ENCODE results near the gene CFAP251. TPM values are rescaled to one million over a fixed set of nuclear protein-coding genes. Genes with fewer than 3 reads are reported as not detected.
A peak's percentile ranks its signal among the peaks of the same experiment; 100 is the strongest.
"Not testable (repeated sequence)": the region's sequence is repeated elsewhere in the genome, so short reads cannot be mapped to it uniquely, and the experiment has no call there.

CFAP251 gene, protein sequence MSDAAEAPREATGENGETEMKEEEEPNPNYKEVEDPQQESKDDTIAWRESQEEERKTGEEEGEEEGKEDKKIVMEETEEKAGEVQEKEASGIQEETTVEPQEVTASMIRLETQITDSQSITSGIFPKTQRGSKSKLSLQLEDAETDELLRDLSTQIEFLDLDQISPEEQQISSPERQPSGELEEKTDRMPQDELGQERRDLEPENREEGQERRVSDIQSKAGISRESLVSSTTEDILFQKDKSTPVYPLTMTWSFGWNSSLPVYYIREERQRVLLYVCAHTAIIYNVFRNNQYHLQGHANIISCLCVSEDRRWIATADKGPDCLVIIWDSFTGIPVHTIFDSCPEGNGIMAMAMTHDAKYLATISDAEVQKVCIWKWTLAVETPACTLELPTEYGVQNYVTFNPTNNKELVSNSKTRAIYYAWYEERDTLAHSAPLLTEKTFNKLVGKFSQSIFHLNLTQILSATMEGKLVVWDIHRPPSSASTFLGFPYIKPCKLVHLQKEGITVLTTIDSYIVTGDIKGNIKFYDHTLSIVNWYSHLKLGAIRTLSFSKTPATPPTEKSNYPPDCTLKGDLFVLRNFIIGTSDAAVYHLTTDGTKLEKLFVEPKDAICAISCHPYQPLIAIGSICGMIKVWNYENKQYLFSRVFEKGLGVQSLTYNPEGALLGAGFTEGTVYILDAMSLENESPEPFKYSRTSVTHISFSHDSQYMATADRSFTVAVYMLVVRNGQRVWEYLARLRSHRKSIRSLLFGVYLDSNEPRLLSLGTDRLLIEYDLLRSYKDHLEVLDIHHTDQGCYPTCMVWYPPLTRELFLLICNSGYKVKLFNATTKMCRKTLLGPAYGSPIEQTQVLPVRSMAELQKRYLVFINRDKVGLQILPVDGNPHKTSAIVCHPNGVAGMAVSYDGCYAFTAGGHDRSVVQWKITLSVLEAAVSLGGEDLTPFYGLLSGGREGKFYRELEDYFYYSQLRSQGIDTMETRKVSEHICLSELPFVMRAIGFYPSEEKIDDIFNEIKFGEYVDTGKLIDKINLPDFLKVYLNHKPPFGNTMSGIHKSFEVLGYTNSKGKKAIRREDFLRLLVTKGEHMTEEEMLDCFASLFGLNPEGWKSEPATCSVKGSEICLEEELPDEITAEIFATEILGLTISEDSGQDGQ
- total RNA-seq (1.2 TPM), polyA plus RNA-seq (2.0 TPM)
- long read RNA-seq, donor 1, result 0 reads
- long read RNA-seq, donor 2, result 0 reads
- long read RNA-seq, donor 3, result 0 reads
- long read RNA-seq, donor 4, result 0 reads
- long read RNA-seq, donor 5, result 0 reads
- long read RNA-seq, donor 6, result 0 reads
- long read RNA-seq, donor 7, result 0 reads
- long read RNA-seq, donor 8, result 0 reads
- long read RNA-seq, donor 9, result 0 reads
- long read RNA-seq, donor 10, result 0 reads

DNA sequence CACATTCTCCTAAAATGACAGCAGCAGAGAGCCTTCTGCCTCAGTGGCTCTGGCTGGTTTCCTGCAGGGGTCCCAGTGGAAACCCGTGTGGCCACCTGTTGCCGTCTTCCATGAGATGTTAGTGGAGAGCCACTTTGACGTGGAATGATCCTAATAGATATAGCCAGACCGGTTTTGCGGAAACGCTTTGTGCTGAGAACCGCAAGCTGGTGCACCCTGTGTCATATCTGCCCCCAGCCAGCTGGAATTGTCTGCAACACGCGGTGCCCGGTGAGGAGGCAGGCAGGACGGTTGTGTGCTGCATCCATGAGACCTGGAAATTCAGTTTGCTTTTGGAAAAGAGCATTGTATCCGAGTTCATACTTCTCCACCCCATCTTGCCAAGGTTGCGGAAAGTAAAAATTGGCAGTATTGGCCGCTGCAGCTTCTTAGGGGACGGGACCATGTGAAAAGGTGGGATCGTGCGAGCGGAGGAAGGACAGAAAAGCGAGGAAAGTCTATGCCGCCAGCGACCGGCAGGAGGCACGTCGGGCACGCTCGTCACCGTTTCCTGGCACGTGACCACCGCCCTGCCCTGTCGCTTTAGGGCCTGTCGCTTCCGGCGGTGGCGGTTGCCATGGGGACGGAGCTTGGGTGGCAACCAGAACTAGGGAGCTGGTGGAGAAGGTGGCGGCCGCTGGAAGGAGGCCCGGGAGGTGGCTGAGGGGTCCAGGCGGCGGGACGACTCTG lies at the start of gene CFAP251:
Gene CFAP251 (plus strand): TSS at position 643 of the 729 bp plus-strand sequence. CDS start 2,714 bp downstream, outside the sequence.
- DNase-seq (ENCODE audit: low read depth in 6 of 9, low spot score in 9 of 9), result peak; percentile 77 to 96 (median 90)
- Histone ChIP-seq H3K27ac (ENCODE audit: low read depth in 1 of 2, low read length in 1 of 2) (peak within 1 kb of the TSS in 1 of 2 donors; percentile 19), H3K36me3 (ENCODE audit: control insufficient read depth in 2 of 2, insufficient read depth in 2 of 2, low read length in 1 of 2) (peaks cover 29 to 43% of the 10 kb centered on the region in 2 donors), H3K27me3 (ENCODE audit: control insufficient read depth in 2 of 2, insufficient read depth in 1 of 2, low read length in 1 of 2) (no peaks in the 10 kb centered on the region), H3K4me1 (ENCODE audit: control insufficient read depth in 2 of 2, insufficient read depth in 2 of 2, low read length in 2 of 2) (peaks cover 4 to 27% of the 10 kb centered on the region in 2 donors), H3K9me3 (ENCODE audit: control insufficient read depth in 2 of 2, insufficient read depth in 1 of 2, low read length in 1 of 2) (no peaks in the 10 kb centered on the region), H3K4me3 (ENCODE audit: low read length in 2 of 2) (peak within 1 kb of the TSS; percentile 21 to 43)
- 27% methylated on average over 41 of the region's 41 CpGs for WGBS

DNA sequence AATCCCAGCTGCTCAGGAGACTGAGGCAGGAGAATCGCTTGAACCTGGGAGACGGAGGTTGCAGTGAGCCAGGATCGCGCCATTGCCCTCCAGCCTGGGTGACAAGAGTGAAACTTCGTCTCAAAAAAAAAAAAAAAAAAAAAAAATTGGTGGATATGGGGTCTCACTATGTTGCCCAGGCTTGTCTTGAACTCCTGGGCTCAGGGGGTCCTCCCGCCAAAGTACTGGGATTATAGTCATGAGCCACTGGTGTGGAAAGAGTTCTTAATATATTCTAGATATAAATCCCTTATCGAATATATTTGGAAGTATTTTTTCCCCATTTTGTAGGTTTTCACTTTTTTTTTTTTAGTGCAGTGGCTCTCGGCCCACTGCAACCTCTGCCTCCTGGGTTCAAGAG lies 49.2 kb upstream of the CFAP251 start:
- not testable (repeated sequence) for H3K4me1 ChIP-seq (ENCODE audit: control insufficient read depth in 2 of 2, insufficient read depth in 2 of 2, low read length in 2 of 2); DNase-seq (ENCODE audit: low read depth in 6 of 9, low spot score in 9 of 9); H3K9me3 ChIP-seq (ENCODE audit: control insufficient read depth in 2 of 2, insufficient read depth in 1 of 2, low read length in 1 of 2); H3K4me3 ChIP-seq (ENCODE audit: low read length in 2 of 2); H3K27me3 ChIP-seq (ENCODE audit: control insufficient read depth in 2 of 2, insufficient read depth in 1 of 2, low read length in 1 of 2); H3K36me3 ChIP-seq (ENCODE audit: control insufficient read depth in 2 of 2, insufficient read depth in 2 of 2, low read length in 1 of 2); H3K27ac ChIP-seq (ENCODE audit: low read depth in 1 of 2, low read length in 1 of 2)
- 96% methylated on average over 8 of the region's 8 CpGs for WGBS

DNA sequence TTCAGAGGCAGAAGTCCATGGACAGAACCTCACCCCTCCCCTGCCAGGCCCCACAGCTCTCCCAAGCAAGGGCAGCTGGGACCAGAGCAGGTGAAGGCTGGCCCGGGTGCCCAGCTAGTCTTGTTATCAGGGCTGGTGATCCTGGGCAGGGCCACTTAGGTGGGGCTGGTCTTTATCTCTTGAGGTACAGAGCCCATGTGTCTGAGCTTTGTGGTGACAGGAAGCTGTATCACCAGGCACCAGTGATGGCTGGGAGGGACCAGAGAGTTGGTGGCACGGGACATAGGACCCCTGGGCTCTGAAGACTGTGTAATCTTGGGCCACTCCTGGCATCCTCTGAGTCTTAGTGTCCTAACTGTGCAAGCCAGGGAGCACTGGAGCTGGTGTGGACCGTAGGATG lies 46.9 kb upstream of the CFAP251 start:
- Histone ChIP-seq H3K36me3 (ENCODE audit: control insufficient read depth in 2 of 2, insufficient read depth in 2 of 2, low read length in 1 of 2) (no peaks in the 10 kb centered on the region), H3K27me3 (ENCODE audit: control insufficient read depth in 2 of 2, insufficient read depth in 1 of 2, low read length in 1 of 2) (no peaks in the 10 kb centered on the region), H3K4me3 (ENCODE audit: low read length in 2 of 2) (no peak overlapping the region), H3K27ac (ENCODE audit: low read depth in 1 of 2, low read length in 1 of 2) (no peak overlapping the region), H3K9me3 (ENCODE audit: control insufficient read depth in 2 of 2, insufficient read depth in 1 of 2, low read length in 1 of 2) (no peaks in the 10 kb centered on the region), H3K4me1 (ENCODE audit: control insufficient read depth in 2 of 2, insufficient read depth in 2 of 2, low read length in 2 of 2) (no peaks in the 10 kb centered on the region)
- DNase-seq (ENCODE audit: low read depth in 6 of 9, low spot score in 9 of 9), result no peak
- 89% methylated on average over 3 of the region's 3 CpGs for WGBS

DNA sequence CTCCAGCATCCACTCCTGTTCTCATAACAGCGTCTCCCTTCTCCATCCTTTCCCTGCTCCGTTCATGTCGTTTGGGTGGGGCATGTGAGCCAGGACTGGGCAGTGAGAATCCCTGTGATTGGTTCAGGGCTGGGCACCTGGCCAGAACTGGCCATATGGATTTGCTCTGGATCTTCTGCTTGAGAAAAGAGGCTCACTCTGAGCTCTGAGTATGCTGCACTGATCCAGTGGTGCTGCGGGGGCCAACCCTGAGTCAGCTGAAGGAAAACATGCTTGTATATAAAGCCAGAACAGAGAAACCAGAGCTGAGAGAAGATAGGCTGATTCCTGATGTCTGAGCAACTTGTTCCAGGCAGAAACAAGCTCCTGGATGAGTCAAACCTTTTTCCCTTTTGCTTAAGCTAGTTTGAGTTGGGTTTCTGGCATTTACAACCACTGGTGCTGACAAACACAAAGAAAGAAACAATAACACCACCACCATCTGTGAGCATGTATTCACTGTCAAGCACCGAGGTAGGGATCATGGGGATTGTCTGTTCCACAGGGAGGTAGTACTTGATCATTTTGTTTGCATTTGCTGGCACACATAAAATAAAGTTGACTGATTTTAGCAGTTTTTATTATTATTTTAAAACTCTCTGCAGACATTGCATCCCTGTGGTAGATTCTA lies 45.7 kb upstream of the CFAP251 start:
- Histone ChIP-seq H3K4me1 (ENCODE audit: control insufficient read depth in 2 of 2, insufficient read depth in 2 of 2, low read length in 2 of 2) (no peaks in the 10 kb centered on the region), H3K27ac (ENCODE audit: low read depth in 1 of 2, low read length in 1 of 2) (no peak overlapping the region), H3K36me3 (ENCODE audit: control insufficient read depth in 2 of 2, insufficient read depth in 2 of 2, low read length in 1 of 2) (no peaks in the 10 kb centered on the region), H3K27me3 (ENCODE audit: control insufficient read depth in 2 of 2, insufficient read depth in 1 of 2, low read length in 1 of 2) (no peaks in the 10 kb centered on the region), H3K9me3 (ENCODE audit: control insufficient read depth in 2 of 2, insufficient read depth in 1 of 2, low read length in 1 of 2) (no peaks in the 10 kb centered on the region), H3K4me3 (ENCODE audit: low read length in 2 of 2) (no peak overlapping the region)
- DNase-seq (ENCODE audit: low read depth in 6 of 9, low spot score in 9 of 9), result no peak
- 92% methylated on average over 5 of the region's 5 CpGs for WGBS

DNA sequence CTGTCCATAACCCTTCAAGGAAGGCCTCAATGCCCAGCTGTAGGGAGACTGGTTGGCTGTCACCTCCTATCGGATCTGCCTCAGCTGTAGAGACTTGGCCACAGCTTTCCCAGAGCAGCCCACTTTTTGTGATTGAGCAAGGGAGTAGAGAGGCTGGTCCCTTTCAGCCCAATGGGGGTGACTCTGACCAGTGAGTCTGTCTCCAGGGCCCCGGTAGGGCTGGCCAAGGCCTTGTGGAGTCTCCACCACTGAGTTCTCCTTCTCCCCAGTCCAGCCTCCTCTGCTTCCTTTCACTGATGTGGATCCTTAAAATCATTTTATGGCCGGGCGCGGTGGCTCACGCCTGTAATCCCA lies 45.2 kb upstream of the CFAP251 start:
- no peak overlapping the region for H3K27ac ChIP-seq (ENCODE audit: low read depth in 1 of 2, low read length in 1 of 2)
- no peak for DNase-seq (ENCODE audit: low read depth in 6 of 9, low spot score in 9 of 9)
- over 99% methylated on average over 6 of the region's 6 CpGs for WGBS

DNA sequence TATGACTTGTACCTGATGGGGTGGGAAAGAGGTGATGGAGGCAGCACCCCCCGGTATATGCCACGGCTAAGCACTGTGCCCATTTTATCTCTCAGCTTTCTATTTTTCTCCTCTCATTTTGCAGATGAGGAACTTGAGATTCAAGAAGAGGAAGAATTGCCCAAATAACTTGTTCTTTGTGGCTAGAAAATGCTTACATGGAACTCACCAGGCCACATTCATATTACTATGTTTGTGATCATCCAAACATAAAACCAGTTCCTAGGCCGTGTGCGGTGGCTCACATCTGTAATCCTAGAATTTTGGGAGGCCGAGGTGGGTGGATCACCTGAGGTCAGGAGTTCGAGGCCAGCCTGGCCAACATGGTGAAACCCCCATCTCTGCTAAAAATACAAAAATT lies 44.3 kb upstream of the CFAP251 start:
- no peaks in the 10 kb centered on the region for H3K36me3 ChIP-seq (ENCODE audit: control insufficient read depth in 2 of 2, insufficient read depth in 2 of 2, low read length in 1 of 2)
- no peak for DNase-seq (ENCODE audit: low read depth in 6 of 9, low spot score in 9 of 9)
- H3K9me3 ChIP-seq (ENCODE audit: control insufficient read depth in 2 of 2, insufficient read depth in 1 of 2, low read length in 1 of 2), result no peaks in the 10 kb centered on the region
- 93% methylated on average over 6 of the region's 6 CpGs for WGBS
- H3K4me3 ChIP-seq (ENCODE audit: low read length in 2 of 2), result no peak overlapping the region
- H3K27me3 ChIP-seq (ENCODE audit: control insufficient read depth in 2 of 2, insufficient read depth in 1 of 2, low read length in 1 of 2), result no peaks in the 10 kb centered on the region
- H3K27ac ChIP-seq (ENCODE audit: low read depth in 1 of 2, low read length in 1 of 2), result no peak overlapping the region
- H3K4me1 ChIP-seq (ENCODE audit: control insufficient read depth in 2 of 2, insufficient read depth in 2 of 2, low read length in 2 of 2), result no peaks in the 10 kb centered on the region

More for the DNA sequence above, 45.2 kb upstream of the CFAP251 start:
- H3K27me3 ChIP-seq (ENCODE audit: control insufficient read depth in 2 of 2, insufficient read depth in 1 of 2, low read length in 1 of 2), result no peaks in the 10 kb centered on the region
- H3K4me1 ChIP-seq (ENCODE audit: control insufficient read depth in 2 of 2, insufficient read depth in 2 of 2, low read length in 2 of 2), result no peaks in the 10 kb centered on the region
- no peaks in the 10 kb centered on the region for H3K9me3 ChIP-seq (ENCODE audit: control insufficient read depth in 2 of 2, insufficient read depth in 1 of 2, low read length in 1 of 2)
- no peak overlapping the region for H3K4me3 ChIP-seq (ENCODE audit: low read length in 2 of 2)
- no peaks in the 10 kb centered on the region for H3K36me3 ChIP-seq (ENCODE audit: control insufficient read depth in 2 of 2, insufficient read depth in 2 of 2, low read length in 1 of 2)

DNA sequence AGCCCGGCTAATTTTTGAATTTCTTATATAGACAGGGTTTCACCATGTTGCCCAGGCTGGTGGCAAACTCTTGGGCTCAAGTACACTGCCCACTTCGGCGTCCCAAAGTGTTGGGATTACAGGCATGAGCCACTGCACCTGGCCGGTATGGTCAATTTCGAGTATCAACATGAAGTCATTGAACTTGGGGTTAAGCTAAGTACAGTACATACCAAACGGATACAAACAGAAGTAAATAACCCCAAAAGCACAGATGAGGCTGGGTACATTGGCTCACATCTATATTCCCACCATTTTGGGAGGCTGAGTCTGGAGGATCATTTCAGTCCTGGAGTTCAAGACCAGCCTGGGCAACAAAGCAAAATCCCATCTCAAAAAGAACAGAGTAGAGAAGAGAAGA lies 42.8 kb upstream of the CFAP251 start:
- Histone ChIP-seq H3K4me1 (ENCODE audit: control insufficient read depth in 2 of 2, insufficient read depth in 2 of 2, low read length in 2 of 2) (no peaks in the 10 kb centered on the region), H3K9me3 (ENCODE audit: control insufficient read depth in 2 of 2, insufficient read depth in 1 of 2, low read length in 1 of 2) (no peaks in the 10 kb centered on the region), H3K4me3 (ENCODE audit: low read length in 2 of 2) (no peak overlapping the region), H3K27ac (ENCODE audit: low read depth in 1 of 2, low read length in 1 of 2) (no peak overlapping the region), H3K27me3 (ENCODE audit: control insufficient read depth in 2 of 2, insufficient read depth in 1 of 2, low read length in 1 of 2) (no peaks in the 10 kb centered on the region), H3K36me3 (ENCODE audit: control insufficient read depth in 2 of 2, insufficient read depth in 2 of 2, low read length in 1 of 2) (no peaks in the 10 kb centered on the region)
- DNase-seq (ENCODE audit: low read depth in 6 of 9, low spot score in 9 of 9), result no peak
- 97% methylated on average over 6 of the region's 6 CpGs for WGBS

DNA sequence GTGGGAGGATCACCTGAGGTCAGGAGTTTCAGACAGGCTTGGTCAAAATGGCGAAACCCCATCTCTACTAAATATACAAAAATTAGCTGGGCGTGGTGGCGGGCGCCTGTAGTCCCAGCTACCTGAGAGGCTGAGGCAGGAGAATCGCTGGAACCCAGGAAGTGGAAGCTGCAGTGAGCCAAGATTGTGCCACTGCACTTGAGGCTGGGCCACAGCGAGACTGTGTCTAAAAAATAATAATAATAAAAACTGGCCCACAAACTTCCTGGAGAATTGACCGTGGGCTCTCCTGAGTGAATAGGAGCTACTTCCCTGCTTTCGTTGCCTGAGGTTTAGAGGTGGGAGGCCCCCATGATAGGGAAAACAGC lies 42.3 kb upstream of the CFAP251 start:
- not testable (repeated sequence) for DNase-seq (ENCODE audit: low read depth in 6 of 9, low spot score in 9 of 9); H3K9me3 ChIP-seq (ENCODE audit: control insufficient read depth in 2 of 2, insufficient read depth in 1 of 2, low read length in 1 of 2); H3K4me1 ChIP-seq (ENCODE audit: control insufficient read depth in 2 of 2, insufficient read depth in 2 of 2, low read length in 2 of 2); H3K36me3 ChIP-seq (ENCODE audit: control insufficient read depth in 2 of 2, insufficient read depth in 2 of 2, low read length in 1 of 2); H3K4me3 ChIP-seq (ENCODE audit: low read length in 2 of 2); H3K27me3 ChIP-seq (ENCODE audit: control insufficient read depth in 2 of 2, insufficient read depth in 1 of 2, low read length in 1 of 2); H3K27ac ChIP-seq (ENCODE audit: low read depth in 1 of 2, low read length in 1 of 2)
- WGBS, result 97% methylated on average over 8 of the region's 8 CpGs
